GM19455 (cell line): ENCODE data around the gene THSD8.

ENCODE experiments used
- ATAC-seq: cut with Tn5 transposase; IDR thresholded peaks from one replicate; pipeline ENCODE4 v1.9.1; 2021; ENCODE audit not compliant: unreplicated experiment

The THSD8 gene

DNA sequence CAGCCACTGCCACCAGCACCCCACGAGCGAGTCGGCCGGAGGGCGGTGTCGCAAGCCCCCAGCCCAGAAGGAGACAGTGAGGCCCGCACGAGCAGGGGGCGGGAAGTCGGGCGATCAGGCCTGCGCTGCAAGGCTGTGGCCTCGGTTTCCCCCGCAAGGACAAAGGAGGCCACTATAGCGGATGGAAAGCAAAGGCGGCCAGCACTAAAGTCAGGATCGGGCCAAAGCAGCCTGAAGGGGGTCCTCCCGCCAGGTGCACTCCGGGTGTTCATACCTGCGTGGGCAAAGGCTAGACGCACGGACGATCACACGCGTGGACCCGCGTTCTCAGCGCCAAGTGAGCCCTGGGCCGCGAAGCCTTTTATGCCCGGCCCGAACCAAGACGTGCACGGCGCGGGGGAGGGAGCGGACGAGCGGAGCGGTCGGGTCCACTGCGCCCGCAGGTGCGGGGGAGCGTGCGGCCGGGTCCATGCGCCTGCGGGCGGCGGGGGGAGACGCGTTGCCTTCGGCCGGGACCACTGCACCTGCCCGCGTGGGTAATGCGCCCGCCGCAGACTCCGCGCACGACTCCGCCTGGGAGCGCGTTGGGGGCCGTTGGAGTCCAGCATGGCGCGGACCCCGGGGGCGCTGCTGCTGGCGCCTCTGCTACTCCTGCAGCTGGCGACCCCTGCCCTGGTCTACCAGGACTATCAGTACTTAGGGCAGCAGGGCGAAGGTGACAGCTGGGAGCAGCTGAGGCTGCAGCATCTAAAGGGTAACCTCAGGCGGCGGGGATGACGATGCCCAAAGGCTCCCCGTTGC lies at the start of gene THSD8, which contains the start of gene PRDX2:
THSD8 (plus strand) TSS at position 604 of the 801 bp plus-strand sequence; CDS start at position 607, 3 bp downstream.
PRDX2 (minus strand) TSS at position 335 of the 801 bp plus-strand sequence. CDS start 539 bp downstream, outside the sequence.
- no peak for ATAC-seq

DNA sequence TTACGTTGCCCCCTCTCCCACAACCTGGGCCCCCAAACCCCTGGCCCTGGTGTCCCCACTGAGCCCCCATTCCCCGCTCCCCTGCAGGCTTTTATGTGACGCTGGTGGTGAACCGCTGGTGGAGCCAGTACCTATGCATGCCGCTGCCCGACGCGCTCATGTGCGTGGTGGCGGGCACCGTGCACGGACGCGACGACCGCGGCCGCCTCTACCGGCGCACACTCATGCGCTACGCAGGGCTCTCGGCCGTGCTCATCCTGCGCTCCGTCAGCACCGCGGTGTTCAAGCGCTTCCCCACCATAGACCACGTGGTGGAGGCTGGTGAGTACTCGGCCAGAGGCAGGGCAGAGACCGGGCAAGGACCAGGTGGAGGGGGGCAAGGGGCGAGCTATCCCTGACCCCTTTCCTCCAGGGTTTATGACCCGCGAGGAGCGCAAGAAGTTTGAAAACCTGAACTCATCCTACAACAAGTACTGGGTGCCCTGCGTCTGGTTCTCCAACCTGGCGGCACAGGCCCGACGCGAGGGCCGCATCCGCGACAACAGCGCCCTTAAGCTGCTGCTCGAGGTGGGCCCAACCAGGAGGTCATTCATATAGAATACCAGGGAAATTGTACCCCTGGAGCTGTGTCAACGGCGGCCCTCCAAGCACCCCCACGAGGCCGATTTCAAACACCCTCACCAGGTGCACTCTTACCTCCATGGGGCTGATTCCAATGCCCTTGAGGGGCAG lies 47.2 kb upstream of the THSD8 start:
- no peak for ATAC-seq

DNA sequence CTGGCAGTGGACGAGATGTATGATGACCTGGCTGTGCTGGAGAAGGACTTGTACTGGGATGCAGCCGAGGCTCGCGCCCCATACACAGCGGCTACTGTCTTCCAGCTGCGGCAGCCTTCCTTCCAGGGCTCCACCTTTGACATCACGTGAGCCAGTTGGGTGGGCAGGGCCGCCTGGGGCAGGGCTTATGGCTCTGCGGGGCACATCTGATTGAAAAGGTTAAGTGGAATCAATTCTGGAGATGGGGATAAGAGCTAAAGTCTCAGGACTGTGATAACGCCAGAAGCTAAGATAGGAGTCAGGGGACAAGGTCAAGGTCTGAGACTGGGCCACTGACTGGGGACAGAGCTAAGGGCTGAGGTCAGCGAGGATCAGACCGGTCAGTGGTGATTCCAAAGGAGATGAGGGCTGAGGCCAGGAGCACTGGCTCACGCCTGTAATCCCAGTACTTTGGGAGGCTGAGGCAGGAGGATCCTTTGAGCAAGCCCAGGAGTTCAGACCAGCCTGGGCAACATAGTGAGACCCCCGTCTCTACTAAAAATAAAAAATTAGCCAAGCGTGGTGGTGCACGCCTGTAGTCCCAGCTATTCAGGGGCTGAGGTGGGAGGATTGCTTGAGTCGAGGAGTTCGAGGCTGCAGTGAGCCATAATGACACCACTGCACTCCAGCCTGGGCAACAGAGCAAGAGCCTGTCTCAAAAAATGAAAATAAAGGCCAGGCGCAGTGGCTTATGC lies 45.6 kb upstream of the THSD8 start:
- no peak for ATAC-seq

DNA sequence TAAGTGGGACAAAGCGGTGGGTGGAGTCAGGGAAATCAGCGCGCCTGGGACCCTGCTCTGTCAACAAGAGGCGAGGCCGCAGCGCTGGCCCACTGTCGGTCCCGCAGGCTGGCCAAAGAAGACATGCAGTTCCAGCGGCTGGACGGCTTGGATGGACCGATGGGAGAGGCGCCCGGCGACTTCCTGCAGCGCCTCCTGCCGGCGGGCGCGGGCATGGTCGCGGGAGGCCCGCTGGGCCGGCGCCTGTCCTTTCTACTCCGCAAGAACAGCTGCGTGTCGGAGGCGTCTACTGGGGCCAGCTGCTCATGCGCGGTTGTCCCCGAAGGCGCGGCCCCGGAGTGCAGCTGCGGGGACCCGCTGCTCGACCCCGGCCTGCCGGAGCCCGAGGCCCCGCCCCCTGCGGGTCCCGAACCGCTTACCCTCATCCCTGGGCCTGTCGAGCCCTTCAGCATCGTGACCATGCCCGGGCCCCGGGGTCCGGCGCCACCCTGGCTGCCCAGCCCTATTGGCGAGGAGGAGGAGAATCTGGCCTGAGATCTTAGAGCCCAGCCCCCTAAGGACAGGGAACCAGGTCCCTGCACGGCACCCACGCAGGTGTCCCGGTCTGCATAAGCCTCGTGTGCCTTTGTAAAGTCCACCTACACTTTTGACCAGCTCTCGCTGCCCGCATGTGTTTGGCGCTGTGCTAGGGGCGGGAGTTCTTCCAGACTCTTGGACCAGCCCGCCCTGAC lies 44.2 kb upstream of the THSD8 start:
- no peak for ATAC-seq

DNA sequence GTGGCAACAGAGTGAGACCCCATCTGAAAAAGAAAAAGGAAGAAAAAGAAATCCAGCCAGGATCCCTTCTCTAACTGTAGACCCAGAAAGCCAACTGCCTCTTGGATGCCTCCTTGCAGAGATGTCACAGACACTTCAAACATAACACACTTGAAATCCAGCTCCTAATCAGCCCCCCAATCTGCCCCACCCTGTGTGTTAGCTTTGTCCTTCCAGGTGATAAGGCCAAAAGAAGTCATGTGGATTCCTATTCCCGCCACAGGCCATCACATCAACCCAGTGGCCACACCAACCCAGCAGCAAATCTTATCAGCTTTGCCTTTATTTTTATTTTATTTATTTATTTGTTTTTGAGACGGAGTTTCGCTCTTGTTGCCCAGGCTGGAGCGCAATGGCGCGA lies 42.2 kb upstream of the THSD8 start:
- ATAC-seq = no peak

DNA sequence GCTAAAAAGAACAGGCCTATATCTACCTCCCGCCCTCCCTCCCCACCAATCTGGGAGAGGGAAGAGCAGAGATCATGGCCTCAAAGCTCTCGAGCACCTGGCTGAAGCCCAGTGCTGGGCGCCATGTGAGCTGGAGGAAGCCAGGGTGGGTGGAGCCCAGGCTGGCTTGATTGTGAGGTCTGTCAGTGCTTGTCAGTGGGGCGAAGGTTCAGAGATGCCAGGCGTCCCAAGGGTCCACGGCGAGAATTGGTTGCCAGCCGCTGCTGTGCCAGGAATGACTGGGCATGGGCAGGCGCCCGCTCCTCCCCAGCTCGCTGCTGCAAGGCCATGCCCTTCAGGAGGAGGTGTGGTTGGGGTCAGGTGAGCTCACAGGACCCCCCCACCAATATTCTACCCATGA lies 38.8 kb upstream of the THSD8 start:
- no peak for ATAC-seq

DNA sequence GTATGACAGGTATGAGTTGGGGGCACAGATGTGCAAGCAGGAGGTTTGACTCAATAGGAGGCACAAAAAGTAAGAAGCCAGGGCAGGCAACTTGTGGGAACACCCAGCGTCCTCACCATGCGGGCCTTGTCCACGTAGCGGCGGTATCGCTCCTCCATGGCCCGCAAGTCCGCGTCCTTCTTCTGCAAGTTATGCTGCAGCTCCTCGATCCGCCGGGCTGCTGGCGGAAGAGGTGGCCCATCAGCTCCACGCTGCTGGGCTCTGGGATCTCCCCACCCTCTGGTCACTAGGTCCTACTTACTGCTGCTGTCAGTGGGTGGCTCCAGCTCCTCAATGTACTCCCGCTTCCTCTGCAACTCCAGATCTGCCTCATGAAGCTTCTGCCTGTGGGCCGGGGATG lies 37.2 kb upstream of the THSD8 start:
- no peak for ATAC-seq

DNA sequence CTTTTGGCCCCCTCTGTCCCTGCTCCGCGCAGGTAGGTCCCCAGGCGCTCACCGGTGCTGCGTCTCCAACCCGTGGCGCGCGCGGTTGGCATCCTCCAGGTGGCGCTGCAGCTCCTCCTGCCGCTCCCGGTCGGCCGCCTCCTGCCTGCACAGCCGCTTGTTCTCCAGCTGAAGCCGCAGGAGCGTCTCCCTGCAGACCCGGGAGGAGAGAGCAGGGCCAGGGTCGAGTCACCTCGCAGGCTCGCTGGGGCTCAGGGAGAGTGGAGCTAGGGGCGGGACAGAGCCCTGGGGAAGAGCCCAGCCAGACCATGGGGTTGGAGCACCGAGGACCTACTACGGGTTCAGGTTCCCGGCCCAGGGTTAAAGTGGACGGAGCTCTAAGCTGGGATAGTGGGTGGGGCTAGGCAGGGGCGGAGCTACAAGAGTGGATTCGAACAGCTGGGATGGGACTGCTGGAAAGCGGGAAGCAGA lies 35.8 kb upstream of the THSD8 start:
- no peak for ATAC-seq

DNA sequence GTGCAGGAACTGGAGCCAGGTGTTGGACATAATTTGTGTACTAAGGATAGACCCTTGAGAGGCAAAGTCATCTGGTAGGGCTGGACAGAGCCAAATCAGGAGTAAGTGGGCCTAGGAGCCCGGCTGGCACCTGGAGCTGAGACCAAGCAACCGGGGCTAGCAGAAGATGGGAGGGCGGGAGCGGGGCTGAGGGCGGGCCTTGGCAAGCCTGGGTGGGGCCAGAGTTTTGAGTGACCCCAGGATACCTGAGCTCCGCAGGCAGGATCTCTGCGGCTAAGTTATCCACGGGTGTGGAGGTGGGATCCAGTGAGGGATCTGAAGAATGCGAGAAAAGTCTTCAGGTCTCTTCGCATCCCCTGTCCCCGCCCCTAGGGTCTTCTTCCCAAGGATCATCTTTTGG lies 34.7 kb upstream of the THSD8 start:
- no peak for ATAC-seq

DNA sequence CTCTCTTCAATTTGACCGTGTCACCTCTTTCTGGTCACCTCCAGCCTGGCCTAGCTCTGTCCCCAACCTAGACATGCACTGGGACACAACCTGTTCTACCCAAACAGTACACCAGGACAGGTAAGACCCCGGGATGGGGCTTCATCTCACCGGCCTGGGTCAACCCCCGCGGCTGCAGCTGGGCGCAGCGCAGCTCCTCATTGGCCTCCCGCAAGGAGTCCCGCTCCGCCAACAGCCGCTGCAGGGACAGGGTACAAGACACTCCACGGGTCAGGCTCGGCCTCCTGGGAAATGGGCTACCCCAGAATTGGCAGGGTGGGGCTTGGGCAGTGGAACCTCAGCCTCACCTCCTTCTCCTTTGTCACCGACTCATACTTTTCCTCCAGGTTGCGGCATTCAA lies 34.2 kb upstream of the THSD8 start:
- ATAC-seq = no peak

DNA sequence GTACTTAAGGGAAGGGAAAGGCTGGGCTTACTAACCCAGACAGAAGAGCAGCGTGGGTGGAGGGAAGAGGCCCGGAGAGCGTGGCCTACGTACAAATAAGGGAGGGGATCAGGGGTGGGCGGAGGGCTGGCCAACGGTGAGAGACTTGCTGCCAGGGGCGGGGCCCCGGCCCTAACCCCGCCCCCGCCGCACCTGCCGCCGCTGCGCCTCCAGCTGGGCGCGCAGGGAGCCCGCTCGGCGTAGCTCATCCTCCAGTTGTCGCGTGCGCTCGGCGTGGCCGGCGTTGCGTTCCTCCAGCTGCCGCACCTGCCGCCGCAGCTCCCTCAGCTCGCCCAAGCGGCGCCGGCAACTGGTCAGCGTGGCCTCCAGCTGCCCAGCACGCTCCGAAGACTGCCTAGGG lies 32.2 kb upstream of the THSD8 start:
- ATAC-seq = no peak

DNA sequence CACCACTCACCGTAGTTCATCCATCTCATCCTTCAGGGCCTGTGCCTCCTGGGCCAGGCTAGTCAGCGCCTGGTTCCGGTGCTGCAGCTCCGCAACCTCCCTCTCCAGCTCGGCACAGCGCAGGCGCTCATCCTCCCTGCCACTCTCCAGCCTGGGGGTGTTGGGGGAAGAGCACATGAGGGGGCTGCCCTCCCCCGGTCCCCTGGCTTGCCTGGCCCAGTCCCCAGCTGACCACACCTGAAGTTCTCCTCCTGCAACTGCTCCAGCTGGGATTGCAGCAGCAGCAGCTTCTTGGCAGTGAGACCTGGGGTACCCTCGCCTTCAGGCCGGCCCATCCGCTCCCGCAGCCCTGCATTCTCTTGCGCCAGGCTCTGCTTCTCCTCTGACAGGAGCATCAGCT lies 30.9 kb upstream of the THSD8 start:
- no peak for ATAC-seq

DNA sequence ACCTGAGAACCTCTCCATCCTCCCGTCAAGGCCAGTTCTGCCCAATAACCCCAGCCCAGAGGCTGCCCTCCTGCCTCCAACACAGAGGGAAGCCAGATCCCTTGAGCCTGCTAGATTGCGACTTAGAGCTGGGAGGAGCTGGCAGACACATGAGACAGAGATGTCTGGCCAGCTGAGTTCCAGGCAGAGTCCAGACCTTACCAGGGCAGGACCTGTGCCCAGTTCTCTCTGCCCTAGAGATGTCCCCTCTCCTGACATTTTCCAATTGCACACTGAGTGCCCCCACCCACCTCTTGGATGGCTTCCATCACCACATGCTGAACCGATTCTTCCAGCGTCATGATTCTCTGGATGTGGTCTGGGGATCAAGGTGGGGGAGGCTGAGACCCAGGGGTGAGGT lies 29.5 kb upstream of the THSD8 start:
- ATAC-seq = no peak

DNA sequence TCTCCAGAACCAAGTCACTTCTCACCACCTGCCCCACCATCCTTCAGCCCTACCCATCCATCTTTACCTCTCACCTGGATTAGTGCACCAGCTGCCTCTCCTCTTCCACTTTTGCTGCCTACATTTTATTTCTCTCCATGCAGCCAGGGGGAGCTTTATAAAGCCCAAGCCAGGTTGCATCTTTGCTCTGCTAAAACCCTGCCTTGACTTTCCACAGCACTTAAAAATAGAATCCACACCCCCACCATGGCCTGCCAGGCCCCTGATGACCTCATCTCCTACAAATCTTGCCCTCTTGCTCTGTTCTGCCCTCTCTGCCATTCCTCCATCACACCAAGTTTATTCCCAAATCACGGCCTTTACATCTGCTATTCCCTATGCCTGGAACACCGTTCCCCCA lies 28.3 kb upstream of the THSD8 start:
- ATAC-seq = no peak

DNA sequence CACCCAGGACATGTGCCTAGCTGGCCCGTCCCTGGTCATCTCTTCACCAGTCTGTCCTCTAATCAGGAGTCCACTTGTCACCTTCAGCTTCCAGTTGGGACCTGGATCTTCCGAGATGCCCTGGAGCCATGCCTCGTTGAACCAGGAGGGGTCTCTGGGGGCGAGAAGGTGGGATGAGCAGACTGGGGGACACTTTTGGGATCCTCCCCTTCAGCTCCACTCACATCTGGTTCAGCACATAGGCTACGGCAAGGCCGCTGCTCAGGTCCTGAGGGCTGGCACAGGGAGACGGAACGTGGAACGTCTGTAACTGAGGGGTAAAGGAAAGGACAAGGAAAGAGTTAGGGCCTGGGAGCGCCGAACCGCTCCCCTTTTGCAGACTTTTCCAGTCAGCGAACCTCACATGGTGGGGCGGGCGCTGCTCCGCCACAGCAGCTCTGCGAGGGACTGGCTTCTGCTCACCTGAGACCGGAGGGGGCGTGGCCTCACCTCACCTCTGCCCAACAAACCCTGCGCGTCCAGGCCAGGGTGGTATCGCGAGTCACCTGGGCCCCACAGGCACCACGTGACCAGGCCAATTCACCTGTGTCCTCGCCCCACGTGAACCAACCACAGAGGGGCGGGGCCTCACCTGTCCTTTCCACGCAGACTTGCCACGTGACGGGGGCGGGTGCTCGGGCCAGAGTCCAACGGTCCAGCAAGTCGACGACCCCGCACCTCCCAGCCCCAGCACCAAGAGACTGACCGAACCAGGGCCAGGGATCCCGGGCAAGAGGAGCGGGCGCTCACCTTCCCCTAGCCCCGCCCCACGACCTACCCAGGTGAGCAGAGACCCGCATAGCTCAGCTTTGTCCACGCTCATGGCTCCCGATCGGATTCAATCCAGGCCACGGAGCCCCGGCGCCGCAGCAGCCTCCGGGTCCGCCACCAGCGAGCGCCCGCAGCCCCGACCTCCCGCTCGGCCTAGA lies 27.0 kb upstream of the THSD8 start, which contains the start of gene HOOK2:
HOOK2 (minus strand) TSS at position 965 of the 968 bp plus-strand sequence; CDS start at position 862, 103 bp downstream.
- ATAC-seq = peak; percentile 6

DNA sequence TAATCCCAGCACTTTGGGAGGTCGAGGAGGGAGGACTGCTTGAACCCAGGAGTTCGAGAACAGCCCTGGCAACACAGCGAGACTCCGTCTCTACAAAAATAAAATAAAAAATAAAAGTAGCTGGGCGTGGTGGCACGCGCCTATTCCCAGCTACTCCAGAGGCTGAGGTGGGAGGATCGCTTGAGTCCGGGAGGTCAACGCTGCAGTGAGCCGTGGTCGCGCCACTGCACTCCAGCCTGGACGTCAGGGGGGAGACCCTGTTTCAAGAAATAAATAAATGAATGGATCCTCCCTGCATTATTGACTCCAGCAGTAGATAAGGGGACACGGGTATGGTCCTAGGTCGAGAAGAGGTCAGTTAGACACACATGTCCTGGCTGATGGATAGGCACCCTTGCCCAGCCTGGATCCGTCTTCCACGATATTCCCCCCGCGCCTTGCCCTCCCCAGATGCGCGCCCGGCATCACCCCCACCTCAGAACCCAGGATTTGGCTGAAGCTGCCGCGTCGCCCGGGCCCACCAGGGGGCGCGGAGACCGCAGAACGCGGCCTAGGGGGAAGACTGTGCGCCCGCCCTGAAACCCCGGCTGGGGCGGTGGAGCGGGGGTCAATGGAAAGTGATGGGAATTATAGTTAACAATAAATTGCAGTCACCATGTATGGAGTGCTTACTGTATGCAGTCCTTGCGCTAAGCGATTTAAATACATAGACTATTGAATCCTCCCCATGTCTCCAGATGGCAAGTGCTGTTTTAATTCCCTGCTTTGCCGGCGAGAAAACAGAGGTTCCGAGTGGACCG lies 24.5 kb upstream of the THSD8 start:
- no peak for ATAC-seq

DNA sequence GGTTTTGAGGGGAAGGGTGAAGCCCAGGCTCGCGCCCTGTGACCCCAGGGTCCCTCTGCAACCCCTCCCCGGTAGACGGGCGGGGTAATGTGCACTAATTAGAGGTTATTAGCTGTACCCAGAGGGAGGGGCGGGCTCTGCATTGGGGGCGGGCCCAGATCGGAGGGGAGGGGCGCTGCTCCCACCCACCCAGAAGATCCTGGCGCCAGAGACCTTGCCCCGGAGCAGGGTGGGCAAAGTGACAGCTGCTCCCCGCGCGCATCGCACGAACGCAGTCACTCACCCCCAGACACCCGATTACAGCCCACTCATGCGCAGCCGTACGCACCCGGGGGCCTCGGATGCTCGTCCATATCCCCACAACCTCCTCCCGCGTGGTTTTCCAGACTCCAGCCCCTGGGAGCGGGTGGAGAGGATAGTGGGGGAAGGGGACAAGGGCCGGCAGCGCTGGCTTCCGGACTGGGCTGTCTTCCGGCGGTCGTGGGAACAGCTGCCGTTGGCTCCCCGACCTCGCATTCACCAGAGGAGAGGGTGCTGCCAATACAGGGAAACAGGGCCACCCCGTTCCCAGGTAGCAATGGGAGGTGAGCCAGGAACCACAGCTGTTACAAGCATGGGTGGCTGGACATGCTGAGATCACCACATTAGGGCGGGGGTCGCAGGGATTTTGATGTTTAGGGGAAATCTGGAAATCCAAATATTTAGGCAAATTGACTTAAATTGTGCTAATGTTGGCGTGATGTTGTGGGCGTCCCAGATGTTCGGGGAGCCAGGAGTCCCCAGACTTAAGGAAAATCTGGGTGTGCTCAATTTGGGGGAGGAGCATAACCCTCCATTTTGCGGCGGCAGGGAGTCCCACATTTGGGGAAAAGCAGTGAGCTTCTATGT lies 23.6 kb upstream of the THSD8 start:
- ATAC-seq = no peak

DNA sequence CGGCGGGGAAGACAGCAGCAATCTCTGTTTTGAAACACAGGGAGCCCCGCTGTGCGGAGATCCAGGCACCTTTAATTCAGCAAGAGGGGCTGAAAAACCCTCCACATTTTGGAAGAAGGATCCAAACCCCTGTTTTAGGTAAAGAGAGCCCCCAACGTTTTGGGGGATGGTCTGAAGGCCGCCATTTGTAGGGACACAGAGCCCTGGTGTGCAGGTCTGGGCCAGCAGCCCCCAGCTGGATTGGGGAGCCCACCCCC lies 23.0 kb upstream of the THSD8 start:
- no peak for ATAC-seq
